Esophagus (tissue), 2 donors: ENCODE results near the gene PCDHA7. TPM values are rescaled to one million over a fixed set of nuclear protein-coding genes. Genes with fewer than 3 reads are reported as not detected.
"Not testable (repeated sequence)": the region's sequence is repeated elsewhere in the genome, so short reads cannot be mapped to it uniquely, and the experiment has no call there.

Experiments used
- H3K27ac ChIP-seq, 2 donors: one replicate each; pipeline ENCODE4 v1.5.1; 2013; ENCODE audit warnings: low read depth in 2 of 2, mild to moderate bottlenecking in 2 of 2, inconsistent platforms in 1 of 2, low read length in 1 of 2, moderate library complexity in 1 of 2
- H3K27me3 ChIP-seq, 2 donors: one replicate each; pipeline ENCODE4 v1.6.1; 2013; ENCODE audit warnings: low read length in 2 of 2, control low read depth in 1 of 2, mild to moderate bottlenecking in 1 of 2; ENCODE audit not compliant: insufficient read depth in 2 of 2, control insufficient read depth in 1 of 2
- H3K36me3 ChIP-seq, 2 donors: one replicate each; pipeline ENCODE4 v1.6.1; 2013; ENCODE audit warnings: low read length in 1 of 2; ENCODE audit not compliant: control insufficient read depth in 2 of 2, insufficient read depth in 2 of 2
- H3K4me1 ChIP-seq, 2 donors: one replicate each; pipeline ENCODE4 v1.6.1; 2013; ENCODE audit warnings: low read length in 1 of 2; ENCODE audit not compliant: control insufficient read depth in 2 of 2, insufficient read depth in 2 of 2
- H3K4me3 ChIP-seq, 2 donors: one replicate each; pipeline ENCODE4 v1.5.1; 2013; ENCODE audit warnings: low read length in 2 of 2, mild to moderate bottlenecking in 2 of 2, low read depth in 1 of 2, moderate library complexity in 1 of 2
- H3K9me3 ChIP-seq, 2 donors: one replicate each; pipeline ENCODE4 v1.6.1; 2013; ENCODE audit warnings: mild to moderate bottlenecking in 2 of 2, low read depth in 1 of 2, low read length in 1 of 2, moderate library complexity in 1 of 2; ENCODE audit not compliant: control insufficient read depth in 2 of 2, insufficient read depth in 1 of 2
- WGBS, 2 donors: extraction: QIAGEN DNeasy Blood & Tissue Kit; methylation state at CpG; one replicate each; pipeline ENCODE4 v1.1.7; 2013; 5-methylcytosine and 5-hydroxymethylcytosine counted together
- polyA plus RNA-seq, 2 donors: library from polyadenylated mRNA; stranded (reverse); fragments of 200-250 nt; gene quantifications; one replicate each; pipeline ENCODE4 v1.2.3, GENCODE V29; 2013
- donor health status: healthy with polysubstance abuse.
- donor health status: Bipolar disorder and iron deficiency.

PCDHA7 gene
- polyA plus RNA-seq: under 1 TPM; 0.01 to 0.02 TPM

GRCh38 chr5:140833993-140834392 is at the start of gene PCDHA7:
TSS of gene PCDHA7 (plus strand) at chr5:140834269. CDS start at chr5:140834384, 115 bp downstream.
- Histone ChIP-seq H3K36me3 (no peaks in the 10 kb centered on the region), H3K9me3 (peaks cover 21 to 27% of the 10 kb centered on the region in 2 donors), H3K27ac (no peak within 1 kb of the TSS), H3K4me1 (no peaks in the 10 kb centered on the region), H3K27me3 (no peaks in the 10 kb centered on the region), H3K4me3 (no peak within 1 kb of the TSS)
- WGBS, 2 donors: 11 to 13% methylated on average over 8 of the region's 8 CpGs

GRCh38 chr5:140785905-140786686 is 48.0 kb upstream of the PCDHA7 start, which contains the start of gene PCDHA1:
TSS of gene PCDHA1 (plus strand) at chr5:140786140.
- Histone ChIP-seq H3K4me3 (no peak within 1 kb of the TSS), H3K4me1 (no peaks in the 10 kb centered on the region), H3K9me3 (peaks cover 25 to 34% of the 10 kb centered on the region in 2 donors), H3K36me3 (no peaks in the 10 kb centered on the region), H3K27ac (no peak within 1 kb of the TSS), H3K27me3 (no peaks in the 10 kb centered on the region)
- WGBS, 2 donors: 22 to 25% methylated on average over 29 of the region's 29 CpGs

GRCh38 chr5:140787422-140787821 is 46.6 kb upstream of the PCDHA7 start:
- WGBS, 2 donors: 51% methylated on average over 44 of the region's 44 CpGs
- not testable (repeated sequence) for H3K27me3 ChIP-seq, H3K27ac ChIP-seq, H3K36me3 ChIP-seq, H3K4me1 ChIP-seq, H3K4me3 ChIP-seq
- peaks cover 25 to 31% of the 10 kb centered on the region in 2 donors for H3K9me3 ChIP-seq

GRCh38 chr5:140787849-140788504 is 46.1 kb upstream of the PCDHA7 start:
- H3K9me3 ChIP-seq: peaks cover 24 to 28% of the 10 kb centered on the region in 2 donors
- not testable (repeated sequence) for H3K4me3 ChIP-seq, H3K27ac ChIP-seq, H3K27me3 ChIP-seq, H3K36me3 ChIP-seq, H3K4me1 ChIP-seq
- WGBS, 2 donors: 41 to 45% methylated on average over 69 to 70 of the region's 70 CpGs

GRCh38 chr5:140791089-140791488 is 43.0 kb upstream of the PCDHA7 start:
- Histone ChIP-seq H3K27me3 (no peaks in the 10 kb centered on the region), H3K4me3 (no peak overlapping the region), H3K9me3 (peaks cover 21 to 34% of the 10 kb centered on the region in 2 donors), H3K36me3 (no peaks in the 10 kb centered on the region), H3K4me1 (no peaks in the 10 kb centered on the region), H3K27ac (no peak overlapping the region)
- WGBS, 2 donors: 31 to 32% methylated on average over 2 of the region's 2 CpGs

- 24 to 28% methylated on average over 27 of the region's 27 CpGs for WGBS, 2 donors
- Histone ChIP-seq H3K9me3 (peaks cover 12 to 20% of the 10 kb centered on the region in 2 donors), H3K4me1 (no peaks in the 10 kb centered on the region), H3K27me3 (no peaks in the 10 kb centered on the region), H3K27ac (no peak within 1 kb of the TSS), H3K4me3 (no peak within 1 kb of the TSS), H3K36me3 (no peaks in the 10 kb centered on the region)
These were observed 39.3 kb upstream of the PCDHA7 start, which contains the start of gene PCDHA2 for GRCh38 chr5:140794595-140795258. TSS of gene PCDHA2 (plus strand) at chr5:140794852.

GRCh38 chr5:140795259-140795641 is 38.8 kb upstream of the PCDHA7 start:
- 23% methylated on average over 15 of the region's 15 CpGs for WGBS, 2 donors
- Histone ChIP-seq H3K9me3 (peaks cover 12 to 20% of the 10 kb centered on the region in 2 donors), H3K4me1 (no peaks in the 10 kb centered on the region), H3K4me3 (no peak overlapping the region), H3K27ac (no peak overlapping the region), H3K36me3 (no peaks in the 10 kb centered on the region), H3K27me3 (no peaks in the 10 kb centered on the region)

- H3K36me3 ChIP-seq, H3K27ac ChIP-seq, H3K4me1 ChIP-seq, H3K27me3 ChIP-seq: not testable (repeated sequence)
- 55 to 60% methylated on average over 72 of the region's 72 CpGs for WGBS, 2 donors
- peak overlapping the region in 1 of 2 donors; percentile 13 for H3K4me3 ChIP-seq
- H3K9me3 ChIP-seq: peaks cover 12 to 22% of the 10 kb centered on the region in 2 donors
These were observed 37.9 kb upstream of the PCDHA7 start for GRCh38 chr5:140796072-140796717.

GRCh38 chr5:140796718-140797095 is 37.4 kb upstream of the PCDHA7 start:
- 56 to 62% methylated on average over 39 of the region's 39 CpGs for WGBS, 2 donors
- Histone ChIP-seq H3K27me3 (no peaks in the 10 kb centered on the region), H3K27ac (no peak overlapping the region), H3K4me3 (peak overlapping the region in 1 of 2 donors; percentile 13), H3K4me1 (no peaks in the 10 kb centered on the region), H3K36me3 (no peaks in the 10 kb centered on the region), H3K9me3 (peaks cover 12 to 25% of the 10 kb centered on the region in 2 donors)
